Left forelimb (tissue), 1 donor: Measurements from ENCODE around the gene ZDHHC13.
"Not testable (repeated sequence)": the region's sequence is repeated elsewhere in the genome, so short reads cannot be mapped to it uniquely, and the experiment has no call there.

Source experiments
- DNase-seq: peaks from one replicate; pipeline ENCODE4 v3.0.0-alpha.2; 2018; ENCODE audit warnings: low spot score

ZDHHC13 gene

DNA sequence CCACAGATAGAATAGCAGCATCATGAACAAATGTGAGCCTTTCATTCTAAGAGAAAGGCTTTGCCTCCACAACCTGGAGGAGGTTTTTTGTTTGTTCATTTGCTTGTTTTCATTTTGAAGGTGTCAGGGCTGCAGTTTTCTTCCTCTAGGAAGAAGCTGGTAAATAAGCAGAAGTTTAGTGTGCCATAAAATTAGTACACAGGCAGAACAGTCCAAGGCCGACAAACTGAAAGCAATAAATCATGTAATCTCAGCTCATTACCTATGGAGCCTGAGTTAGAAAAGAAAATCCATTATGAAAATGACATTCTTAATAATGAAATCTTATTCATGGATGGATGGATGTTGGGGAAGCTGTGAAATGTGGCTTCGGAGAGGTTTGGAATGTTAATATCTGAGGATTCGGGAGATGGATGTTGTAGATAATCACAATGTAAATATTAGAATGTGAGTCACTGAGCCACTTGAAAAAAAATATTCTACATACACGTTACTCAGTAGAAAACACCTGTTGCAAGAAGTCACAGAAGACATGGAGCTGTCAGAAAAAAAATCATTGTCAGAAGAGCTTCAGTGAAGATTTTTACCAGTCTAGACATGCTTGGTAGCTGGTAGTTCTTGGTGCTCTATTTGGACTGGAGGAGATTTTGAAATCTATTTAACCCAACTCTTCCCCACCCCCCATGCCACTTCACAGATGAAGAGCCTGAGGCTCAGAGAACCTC lies 15.0 kb upstream of the ZDHHC13 start:
- DNase-seq = no peak

DNA sequence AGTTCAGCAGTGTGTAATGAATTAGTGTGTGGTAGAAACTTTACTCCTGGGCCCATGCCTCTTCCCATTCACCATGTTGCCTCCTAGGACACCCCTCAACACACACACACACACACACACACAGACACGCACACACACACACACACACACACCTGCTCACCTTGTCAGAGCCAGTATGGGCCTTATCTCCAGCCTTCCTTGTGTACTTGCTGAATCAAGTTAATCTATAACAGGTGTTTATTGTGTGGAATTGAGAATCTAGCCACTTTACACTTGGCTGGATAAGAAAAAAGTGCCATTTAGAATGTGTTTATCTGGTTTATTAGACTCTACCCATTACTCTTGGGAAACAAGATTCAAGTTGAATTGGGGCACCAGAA lies 14.5 kb upstream of the ZDHHC13 start:
- DNase-seq = no peak

DNA sequence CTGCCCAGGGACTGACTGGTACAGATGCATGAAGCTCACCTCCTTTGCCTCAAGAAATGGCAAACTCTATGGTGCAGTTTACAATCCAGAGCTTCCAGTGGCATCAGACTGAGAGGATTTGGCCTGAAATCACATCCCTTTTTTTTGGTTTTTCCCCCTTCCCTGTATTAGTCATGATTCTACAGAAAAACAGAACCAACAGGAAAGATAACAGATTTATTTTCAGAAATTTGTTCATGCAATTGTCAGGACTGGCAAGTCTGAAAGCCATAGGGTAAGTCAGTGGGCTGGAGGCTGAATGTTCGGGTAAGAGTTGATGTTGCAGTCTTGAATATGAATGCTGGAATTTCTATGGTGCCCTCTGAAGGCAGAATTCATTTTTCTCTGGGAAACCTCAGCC lies 12.0 kb upstream of the ZDHHC13 start:
- no peak for DNase-seq

DNA sequence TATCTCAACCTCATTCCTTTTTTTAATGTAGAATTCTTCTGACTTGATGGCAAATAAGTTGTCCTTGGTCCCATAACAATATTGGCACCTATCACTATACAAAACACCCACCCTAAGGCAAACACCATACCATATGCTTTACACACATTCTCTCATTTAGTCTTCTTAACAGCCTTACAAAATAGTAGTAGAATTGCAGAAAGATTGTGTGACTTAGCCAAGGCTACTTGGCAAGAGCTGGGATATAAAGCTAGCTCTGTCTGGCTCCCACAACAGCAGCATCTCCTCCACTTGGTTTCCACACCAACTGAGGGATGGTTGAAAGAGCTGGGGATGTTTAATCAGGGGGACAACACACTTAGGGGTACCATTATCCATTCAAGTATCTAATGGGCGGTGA lies 9.8 kb upstream of the ZDHHC13 start:
- no peak for DNase-seq

DNA sequence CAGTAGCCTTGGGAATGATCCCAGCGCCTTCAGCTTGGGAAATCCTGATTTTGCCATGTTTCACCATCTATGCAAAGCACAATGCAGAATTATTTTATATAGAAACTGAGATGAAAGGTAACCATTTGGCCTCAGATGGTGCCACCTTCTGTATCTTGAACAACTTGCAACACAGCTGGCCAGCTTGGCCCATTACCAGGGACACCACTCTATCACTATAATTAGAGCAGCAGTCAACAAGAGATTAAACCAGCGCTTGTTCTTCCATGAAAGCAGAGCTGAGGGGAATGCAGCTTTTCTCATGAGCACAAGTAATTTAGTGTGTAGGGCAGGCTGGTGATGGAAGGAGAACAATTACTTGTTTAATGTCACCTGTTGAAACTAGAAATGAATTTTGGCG lies 6.7 kb upstream of the ZDHHC13 start:
- no peak for DNase-seq

DNA sequence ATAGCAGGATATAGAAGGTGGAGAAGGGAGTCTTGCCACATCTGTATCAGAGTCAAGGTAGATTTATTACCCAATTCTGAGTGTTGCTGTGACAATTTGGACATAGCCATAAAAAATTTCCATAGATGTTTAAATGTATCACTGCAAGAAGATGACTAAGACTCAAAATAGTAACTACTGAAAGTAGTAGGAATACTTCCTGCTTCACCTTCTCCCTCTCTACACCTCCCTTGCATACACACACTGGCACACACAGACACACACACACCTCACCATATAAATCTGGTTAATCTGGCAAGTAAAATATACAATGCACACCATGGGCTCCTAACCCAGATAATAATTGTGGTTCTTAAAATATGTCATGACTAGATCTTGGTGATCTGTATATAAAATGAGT lies 5.2 kb upstream of the ZDHHC13 start:
- no peak for DNase-seq

DNA sequence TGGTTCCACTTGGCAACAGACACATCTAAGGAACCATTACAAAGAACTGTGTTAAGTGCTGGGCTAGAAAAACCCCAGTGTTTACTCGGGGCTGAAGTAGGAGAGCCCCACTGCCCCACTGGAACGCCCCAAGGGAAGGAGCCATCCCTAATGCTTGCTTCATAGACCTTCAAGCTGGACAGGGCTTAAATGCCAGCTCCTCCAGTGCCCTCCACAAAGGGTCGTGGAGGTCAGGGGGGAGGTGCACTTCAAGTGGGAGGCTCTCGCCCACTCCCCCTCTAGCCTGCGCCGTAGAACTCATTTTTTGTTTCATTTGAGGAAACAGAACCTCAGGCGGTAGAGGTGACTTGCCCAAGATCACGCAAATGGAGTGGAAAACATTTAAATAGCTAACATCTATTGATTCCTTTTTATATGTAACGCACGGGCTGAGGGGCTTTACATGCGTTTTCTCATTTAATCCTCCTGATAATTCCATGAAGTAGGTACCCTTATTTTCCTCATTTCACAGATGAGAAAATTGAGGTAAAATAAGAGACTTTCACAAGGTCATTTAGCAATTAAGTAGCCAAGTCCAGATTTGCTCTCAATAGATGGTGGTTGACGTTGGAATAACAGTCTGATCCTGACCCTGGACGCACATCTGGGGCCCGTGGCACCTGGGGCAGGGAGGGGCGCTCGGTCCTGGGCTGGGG lies 545 bp upstream of the ZDHHC13 start:
- DNase-seq = no peak

DNA sequence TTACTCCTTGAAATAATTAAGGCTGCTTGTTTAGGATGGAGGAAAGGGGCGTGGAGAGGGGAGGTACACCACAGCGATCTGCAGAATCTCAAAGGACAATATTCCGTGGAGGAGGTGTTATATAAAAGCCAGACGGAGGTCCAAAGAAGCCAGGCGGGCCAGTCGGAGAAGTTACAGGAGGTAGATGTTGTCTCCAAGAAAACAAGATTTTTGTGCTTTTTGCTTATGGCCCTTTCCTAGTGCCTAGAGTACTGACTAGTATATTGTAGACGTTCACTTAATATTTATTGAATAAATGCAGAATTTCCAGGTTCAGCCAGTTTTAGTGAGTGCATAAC lies 761 bp downstream of the ZDHHC13 start:
- no peak for DNase-seq

DNA sequence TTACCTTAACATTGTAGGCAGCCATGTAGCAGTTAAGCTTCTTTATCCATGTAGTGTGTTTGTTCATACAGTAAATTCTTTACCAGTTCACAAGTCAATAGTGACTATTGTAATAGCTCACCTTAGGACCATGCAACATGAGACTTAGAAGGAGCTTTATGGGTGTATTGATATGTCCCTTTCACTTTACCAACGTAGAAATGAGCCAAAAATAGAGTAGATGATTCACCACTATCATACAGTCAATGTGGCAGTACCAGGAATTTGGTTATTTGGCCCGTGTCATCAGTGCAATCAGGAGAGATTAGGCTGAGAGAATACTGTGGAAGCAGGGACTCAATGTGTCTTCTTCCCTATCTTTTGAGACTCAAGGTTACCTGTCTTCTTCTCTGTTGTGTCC lies 4.7 kb downstream of the ZDHHC13 start:
- DNase-seq = no peak

DNA sequence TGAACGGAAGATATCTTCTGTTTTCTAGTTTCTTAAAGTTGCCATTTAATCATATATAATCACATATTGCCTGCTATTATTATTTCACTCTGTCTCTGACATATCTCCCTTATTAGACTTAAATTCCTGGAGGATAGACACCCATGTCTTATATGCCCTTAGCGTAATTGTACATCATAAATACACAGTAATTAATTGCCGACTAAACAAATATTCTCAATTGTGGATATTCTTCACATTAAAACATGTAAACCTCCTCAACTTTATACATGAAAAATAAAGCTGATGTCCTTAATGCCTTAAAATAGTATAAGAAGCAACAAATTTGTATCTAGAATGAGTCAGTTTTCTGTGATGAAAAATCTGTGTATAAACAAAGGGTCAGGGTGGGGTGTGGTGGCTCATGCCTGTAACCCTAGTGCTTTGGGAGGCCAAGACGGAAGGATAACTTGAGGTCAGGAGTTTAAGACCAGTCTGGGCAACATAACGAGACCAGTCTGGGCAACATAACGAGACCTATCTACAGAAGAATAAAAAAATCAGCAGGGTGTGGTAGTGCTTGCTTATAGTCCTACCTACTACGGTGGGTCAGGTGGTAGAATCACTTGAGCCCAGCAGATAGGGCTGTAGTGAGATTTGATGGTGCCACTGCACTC lies 6.1 kb downstream of the ZDHHC13 start:
- no peak for DNase-seq

DNA sequence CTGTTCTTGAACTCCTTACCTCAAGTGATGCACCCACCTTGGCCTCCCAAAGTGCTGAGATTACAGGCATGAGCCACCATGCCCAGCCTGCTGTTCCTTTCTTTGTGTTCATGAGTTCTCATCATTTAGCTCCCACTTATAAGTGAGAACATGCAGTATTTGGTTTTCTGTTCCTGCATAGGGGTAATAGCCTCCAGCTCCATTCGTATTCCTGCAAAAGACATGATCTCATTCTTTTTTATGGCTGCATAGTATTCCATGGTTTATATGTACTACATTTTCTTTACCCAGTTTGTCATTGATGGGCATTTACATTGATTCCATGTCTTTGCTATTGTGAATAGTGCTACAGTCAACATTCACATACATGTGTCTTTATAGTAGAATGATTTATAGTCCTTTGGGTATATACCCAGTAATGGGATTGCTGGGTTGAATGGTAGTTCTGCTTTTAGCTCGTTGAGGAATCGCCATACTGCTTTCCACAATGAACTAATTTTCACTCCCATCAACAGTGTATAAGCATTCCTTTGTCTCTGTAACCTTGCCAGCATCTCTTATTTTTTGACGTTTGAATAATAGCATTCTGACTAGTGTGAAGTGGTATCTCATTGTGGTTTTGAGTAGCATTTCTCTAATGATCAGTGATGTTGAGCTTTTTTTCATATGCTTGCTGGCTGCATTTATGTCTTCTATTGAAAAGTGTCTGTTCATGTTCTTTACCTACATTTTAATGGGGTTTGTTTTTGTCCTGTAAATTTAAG lies 9.8 kb downstream of the ZDHHC13 start:
- not testable (repeated sequence) for DNase-seq

DNA sequence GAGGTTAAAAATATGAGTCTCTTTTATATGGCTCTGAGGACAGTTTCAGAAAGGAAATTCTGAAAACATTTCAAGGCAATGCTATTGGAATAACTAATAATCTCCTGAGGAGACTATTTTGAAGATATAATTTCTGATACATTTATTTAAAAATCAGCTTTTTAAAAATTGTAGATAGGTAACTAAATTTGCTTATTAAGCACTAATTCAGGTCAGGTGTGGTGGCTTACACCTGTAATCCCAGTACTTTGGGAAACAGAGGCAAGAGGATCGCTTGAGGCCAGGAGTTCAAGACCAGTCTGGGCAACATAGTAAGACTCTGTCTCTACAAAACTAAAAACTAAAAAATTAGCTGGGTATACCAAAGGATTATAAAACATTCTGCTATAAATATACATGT lies 17.0 kb downstream of the ZDHHC13 start:
- DNase-seq = no peak

DNA sequence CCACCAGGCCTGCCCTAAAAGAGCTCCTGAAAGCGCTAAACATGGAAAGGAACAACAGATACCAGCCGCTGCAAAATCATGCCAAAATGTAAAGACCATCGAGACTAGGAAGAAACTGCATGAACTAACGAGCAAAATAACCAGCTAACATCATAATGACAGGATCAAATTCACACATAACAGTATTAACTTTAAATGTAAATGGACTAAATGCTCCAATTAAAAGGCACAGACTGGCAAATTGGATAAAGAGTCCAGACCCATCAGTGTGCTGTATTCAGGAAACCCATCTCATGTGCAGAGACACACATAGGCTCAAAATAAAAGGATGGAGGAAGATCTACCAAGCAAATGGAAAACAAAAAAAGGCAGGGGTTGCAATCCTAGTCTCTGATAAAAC lies 19.9 kb downstream of the ZDHHC13 start:
- not testable (repeated sequence) for DNase-seq

DNA sequence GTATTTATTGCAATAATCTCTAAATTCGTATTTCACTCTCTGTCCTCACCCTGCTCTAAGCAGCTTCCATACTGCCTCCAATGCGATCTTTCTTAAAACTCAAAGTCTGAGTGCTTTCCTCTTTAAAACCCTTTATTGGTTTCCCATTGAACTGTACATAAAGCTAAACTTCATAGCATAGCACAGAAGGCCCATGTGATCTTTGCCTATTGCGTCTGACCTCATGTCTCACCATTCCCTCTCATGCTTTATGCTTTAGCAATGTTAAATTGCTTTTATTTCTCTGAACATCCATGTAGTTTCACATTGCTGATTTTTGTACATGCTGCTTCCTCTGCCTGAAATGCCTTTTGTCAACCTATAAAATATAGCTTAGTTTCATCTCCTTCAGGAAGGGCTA lies 28.4 kb downstream of the ZDHHC13 start:
- no peak for DNase-seq

DNA sequence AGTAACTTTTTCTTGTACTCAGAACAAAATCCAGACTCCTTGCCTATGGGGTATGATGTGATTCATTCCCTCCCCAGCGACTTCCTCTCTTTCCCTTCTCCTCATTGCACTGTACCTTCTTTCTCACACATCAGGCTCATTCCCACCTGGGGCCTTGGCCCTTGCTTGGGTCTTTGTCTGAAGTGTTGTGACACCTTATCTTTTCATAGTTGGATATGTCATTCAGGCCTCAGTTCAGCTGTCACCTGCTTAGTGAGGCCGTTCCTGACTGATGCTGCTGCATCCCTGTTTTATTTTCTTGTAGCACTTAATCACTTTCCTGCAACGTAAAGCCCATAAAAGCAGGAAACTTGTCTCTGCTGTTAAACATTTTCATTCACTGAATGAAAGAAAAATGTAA lies 39.9 kb downstream of the ZDHHC13 start:
- DNase-seq = no peak

DNA sequence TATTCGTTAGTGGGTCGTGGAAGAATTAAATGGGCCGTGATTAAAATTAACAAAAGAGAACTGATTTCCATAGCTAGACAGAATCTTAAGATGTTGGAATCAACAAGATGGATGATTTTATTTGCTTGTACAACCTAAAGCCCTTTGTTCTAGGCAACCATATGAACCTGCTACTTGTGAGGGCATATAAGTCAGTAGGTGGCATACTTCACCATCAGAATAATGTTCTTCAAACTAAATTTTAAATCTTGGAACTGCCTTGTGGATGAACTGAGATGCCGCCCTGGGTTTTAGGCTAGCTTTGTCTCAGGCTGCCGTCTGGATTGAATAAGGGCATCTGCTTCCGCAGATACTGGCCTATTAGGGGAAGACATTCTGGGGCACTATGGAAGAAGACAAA lies 43.9 kb downstream of the ZDHHC13 start:
- no peak for DNase-seq

DNA sequence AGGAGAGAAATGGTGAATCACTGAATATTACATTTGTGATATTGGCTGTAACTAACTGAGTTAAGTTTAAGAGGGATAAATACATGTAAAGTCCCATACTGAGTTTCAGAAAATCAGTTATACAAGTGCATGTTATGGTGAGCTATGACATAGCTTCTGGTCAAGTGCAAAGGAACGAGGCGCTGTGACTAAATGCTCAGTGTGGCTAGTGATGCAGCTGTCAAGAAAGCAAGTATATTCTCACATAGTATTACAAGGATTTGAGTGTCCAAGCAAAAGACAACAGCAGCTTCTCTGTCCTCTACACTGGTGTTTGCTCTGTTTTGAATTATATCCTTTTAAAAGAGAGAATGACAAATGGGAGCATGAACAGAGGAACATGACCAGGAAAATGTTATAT lies 44.7 kb downstream of the ZDHHC13 start:
- no peak for DNase-seq

DNA sequence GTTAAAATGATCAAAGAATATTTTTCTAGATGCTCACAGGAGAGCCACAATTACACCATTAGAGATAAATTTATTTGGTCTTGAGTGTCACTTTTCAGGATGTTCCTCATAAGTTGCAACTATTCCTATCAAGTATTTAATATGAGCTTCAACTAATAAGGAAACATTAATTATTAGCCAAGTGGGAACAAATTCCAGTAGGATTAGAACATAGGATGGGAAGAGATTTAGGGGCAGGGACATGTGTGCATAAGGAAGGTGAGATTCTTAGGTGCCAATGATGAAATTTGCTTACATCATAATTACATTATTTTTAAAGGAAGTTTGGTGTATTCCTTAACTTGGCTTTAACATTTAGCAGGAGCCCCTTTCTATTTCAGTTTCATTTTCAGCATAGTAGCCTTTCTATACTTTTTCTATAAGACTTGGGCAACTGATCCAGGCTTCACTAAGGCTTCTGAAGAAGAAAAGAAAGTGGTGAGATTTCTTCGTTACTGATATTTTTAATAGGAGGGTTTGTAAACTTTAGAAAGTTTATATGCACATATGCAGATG lies 46.1 kb downstream of the ZDHHC13 start:
- no peak for DNase-seq

DNA sequence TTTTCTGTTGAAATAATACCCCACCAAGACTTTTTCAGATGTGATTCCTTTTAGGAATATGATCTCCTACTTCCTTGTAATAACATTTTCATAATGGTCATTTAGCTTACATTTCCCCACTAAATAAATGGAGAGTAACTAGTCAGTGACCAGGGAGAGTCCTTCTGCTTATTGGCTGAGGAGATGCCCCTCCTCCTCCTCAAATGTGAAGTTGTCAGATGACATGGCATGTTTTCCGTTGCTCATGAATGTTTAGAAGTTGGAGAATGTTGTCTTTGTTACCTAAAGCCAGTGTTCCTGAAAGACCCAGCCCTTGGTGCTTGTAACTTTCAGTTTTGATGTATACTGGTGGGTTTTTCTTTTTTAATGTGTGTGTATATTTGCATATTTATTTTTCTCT lies 46.6 kb downstream of the ZDHHC13 start:
- DNase-seq = no peak

DNA sequence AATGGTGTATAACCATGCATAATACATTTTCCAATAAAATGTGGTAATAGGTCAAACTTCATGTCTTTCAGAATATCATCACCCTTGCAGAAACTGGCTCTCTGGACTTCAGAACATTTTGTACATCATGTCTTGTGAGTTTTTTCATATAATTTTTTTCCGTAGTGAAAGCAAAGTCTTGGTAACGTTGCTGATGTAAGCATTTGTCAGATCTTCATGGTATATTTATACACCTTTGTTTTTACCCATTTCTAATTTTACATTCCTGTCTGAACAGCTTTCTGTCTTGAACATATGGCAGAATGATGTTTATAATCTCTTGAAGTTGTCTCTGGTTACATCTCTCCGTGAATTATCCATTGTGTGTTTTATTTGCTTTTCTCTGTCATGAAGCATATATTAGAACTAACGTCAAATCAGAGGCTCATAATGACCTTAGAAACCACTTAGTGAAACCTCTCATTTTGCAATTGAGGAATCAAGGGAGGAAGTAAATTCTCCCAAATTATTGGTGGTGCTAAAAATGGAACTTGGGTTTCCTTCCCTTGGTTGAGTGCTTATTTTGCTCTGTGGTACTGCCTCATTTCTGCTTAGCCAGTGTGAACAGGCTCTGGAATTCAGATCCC lies 47.4 kb downstream of the ZDHHC13 start:
- DNase-seq = no peak

DNA sequence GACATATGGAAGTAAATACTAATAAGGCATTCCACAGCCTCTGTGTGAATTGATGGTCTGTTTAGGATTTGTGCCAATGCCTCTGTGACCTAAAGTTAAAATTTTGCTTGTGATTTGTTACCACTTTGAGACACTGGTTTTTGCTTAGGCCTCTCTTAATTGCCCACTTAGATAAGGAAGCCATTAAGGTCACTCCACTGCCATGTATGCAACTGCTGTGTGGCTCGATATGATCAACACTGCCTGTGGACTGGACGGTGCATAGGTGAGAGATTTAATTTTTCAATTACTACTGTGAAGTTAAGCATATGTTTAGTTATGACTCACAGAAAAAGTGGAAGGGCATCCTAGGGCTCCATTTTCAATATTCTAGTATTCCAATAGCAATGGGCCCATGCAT lies 47.9 kb downstream of the ZDHHC13 start:
- no peak for DNase-seq

DNA sequence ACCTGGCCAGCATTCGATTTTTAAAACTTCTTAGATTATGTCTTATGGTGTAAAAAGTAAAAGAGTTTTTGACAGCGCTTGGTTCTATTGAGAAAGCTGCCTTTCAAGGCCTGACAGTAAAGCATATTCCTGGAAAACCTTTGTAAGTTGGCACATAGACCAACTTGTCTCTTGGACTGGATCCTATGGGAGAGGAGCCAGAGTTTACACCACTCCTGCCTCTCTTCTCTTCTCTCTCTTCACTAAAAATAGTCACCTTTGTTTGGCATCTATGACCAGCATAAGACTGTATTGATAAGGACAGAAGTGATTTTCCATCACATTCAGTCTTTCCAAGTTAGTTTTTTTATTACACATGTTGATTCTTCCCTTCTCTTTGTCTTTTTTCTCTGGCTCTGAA lies 51.1 kb downstream of the ZDHHC13 start:
- DNase-seq = no peak
